Activated T-cell treated with anti-CD3 and anti-CD28 coated beads for 48 hours (primary cell): Measurements from ENCODE around the gene LY9.

Experiments
- DNase-seq: peaks from one replicate; pipeline ENCODE4 v3.0.0-alpha.2; 2020; ENCODE audit warnings: low read depth

LY9 gene, protein sequence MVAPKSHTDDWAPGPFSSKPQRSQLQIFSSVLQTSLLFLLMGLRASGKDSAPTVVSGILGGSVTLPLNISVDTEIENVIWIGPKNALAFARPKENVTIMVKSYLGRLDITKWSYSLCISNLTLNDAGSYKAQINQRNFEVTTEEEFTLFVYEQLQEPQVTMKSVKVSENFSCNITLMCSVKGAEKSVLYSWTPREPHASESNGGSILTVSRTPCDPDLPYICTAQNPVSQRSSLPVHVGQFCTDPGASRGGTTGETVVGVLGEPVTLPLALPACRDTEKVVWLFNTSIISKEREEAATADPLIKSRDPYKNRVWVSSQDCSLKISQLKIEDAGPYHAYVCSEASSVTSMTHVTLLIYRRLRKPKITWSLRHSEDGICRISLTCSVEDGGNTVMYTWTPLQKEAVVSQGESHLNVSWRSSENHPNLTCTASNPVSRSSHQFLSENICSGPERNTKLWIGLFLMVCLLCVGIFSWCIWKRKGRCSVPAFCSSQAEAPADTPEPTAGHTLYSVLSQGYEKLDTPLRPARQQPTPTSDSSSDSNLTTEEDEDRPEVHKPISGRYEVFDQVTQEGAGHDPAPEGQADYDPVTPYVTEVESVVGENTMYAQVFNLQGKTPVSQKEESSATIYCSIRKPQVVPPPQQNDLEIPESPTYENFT

DNA sequence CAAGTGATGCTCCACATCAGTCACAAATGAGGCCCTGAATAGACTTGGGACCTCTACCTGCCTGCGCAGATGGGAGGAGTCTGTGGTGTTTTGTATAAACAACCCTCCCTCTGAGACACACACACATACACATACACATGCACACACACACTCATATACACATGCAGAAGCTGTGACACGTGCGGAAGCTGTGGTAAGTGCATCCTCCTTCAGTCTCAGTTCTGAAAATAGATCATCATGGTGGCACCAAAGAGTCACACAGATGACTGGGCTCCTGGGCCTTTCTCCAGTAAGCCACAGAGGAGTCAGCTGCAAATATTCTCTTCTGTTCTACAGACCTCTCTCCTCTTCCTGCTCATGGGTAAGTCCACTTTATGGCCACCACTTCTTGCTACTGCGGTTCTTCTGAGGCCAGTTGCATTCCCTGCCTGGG is at the start of gene LY9:
Gene LY9, plus strand, starts transcription at position 224 of the 433 bp plus-strand sequence. Its CDS starts 14 bp downstream, at position 238.
- DNase-seq, result peak; percentile 59

DNA sequence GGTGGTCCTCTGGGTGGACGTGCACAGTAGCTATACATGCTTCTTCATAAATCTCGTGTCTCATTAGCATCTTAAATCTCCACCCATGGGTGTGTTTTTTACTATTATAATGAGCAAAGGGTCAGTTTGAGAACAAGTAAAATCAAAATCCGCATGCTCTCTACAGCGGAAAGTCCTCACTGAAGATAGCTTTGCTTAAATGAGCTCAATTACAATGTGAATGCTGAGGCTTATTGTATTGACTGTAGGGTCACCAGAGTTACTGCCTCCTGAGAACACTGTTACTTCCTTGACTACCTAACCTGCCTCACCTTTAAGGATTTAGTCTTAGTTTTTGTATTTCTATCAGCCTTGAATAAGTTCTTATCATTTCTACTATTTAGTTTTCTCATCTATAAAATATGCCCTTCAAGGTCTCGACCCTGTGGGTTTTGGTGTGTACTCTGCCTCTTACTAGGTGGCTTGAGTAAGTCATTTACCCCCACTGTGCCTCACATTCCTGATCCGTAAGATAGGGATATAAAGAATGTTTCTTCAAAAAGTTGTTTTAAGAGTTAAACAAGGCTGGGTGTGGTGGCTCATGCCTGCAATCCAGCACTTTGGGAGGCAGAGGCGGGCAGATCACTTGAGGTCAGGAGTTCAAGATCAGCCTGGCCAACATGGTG is 49.0 kb upstream of the LY9 start:
- no peak for DNase-seq

DNA sequence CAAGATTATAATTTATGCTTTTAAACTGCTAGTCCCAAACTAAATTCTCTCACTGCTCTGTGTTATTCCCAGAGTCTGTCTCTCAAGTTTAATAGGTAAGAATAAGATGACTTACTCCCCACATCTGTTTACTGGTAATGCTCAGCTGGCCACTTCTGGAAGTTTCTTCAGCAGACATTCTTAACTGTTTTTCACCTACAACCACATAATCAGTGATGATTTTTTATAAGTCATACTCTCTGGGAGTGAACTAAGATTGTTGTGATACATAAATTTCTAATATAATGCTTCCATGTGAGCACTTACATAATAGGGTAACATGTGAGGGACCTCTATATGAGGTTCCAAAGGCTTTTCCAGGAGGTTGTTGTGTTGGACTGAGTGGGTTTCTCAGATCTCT is 48.3 kb upstream of the LY9 start:
- DNase-seq, result no peak

DNA sequence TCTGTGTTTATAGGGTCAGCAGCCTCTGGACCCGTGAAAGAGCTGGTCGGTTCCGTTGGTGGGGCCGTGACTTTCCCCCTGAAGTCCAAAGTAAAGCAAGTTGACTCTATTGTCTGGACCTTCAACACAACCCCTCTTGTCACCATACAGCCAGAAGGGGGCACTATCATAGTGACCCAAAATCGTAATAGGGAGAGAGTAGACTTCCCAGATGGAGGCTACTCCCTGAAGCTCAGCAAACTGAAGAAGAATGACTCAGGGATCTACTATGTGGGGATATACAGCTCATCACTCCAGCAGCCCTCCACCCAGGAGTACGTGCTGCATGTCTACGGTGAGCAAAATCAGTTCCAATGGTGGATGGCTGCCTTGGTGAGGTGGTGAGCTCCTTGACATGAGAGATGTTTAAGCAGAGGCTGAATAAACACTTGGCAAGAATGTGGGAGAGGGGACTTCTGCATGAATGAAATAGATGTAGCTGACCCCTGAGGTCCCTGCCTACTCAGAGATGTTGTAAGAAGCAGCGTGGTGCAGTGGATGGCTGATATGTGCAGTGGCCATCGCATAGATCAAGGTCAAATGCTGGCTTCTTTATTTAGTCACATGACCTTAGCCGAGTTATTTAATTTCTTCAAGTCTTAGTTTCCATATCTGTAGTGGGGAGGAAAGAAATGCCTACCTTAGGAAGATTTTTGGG is 47.6 kb upstream of the LY9 start:
- no peak for DNase-seq

DNA sequence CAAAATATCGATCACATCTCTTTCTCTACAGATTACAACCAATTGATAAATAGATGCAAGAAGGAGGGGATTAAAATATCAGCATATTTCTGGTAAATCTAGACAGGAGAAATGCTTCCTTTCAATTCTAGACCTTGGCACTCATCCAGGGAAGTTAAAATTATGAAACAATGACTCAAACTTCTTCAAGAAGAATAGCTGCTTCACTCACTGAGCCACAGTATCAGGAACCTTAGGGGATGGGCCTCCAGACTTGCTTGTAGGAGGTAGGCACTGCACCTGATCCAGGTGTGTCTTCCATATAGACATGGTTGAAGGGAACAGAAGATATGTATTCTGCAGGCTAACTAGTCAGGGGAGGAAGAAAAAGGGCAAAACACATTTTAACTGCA is 47.1 kb upstream of the LY9 start:
- DNase-seq, result no peak

DNA sequence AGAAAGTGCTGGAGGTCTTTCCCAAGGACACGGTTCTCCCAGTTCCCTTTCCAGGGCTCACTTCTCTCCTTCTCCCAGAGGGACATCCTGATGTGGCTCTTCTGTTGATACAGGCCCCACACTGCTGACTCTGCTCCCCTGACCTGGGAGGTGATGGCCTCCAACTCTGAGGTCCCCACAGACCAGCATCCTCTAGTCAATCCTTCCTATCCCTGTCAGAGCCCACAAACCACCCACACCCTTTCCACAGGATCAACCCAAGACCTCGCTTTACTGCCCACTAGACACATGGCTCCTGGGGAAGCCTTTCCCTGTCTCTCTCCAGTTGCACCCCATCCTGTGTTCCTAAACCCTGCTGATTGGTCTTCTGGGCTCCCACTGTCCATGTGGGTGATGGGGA is 45.4 kb upstream of the LY9 start:
- DNase-seq, result no peak

DNA sequence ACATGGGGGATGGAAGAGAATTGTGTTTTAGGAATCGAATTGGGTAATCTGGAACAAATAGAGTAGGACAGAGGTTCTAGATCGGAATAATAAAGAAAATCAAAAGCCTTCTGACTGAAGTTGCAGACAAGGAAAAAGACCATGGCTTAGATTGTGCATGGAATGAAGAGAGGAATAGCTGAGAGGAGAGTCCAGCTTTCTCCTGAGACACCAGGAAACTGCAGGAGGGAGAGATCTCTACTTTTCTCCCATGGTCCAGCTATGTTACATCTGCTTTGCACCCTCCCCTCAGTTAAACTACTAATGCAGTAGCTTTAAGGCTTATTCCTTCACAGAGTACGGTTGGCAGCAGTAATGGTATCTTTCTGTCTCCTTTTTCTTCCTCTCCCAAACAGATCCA is 43.6 kb upstream of the LY9 start:
- DNase-seq, result no peak

DNA sequence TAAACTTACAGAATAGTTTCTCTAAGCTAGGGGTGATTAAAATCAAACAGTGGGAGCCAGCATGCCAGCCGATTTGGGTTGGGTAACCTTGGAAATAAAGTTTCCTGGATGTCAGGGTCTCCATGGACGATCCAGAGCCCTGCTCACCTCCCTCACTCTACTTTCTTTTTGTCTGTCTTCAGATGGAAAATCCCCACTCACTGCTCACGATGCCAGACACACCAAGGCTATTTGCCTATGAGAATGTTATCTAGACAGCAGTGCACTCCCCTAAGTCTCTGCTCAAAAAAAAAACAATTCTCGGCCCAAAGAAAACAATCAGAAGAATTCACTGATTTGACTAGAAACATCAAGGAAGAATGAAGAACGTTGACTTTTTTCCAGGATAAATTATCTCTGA is 43.0 kb upstream of the LY9 start:
- DNase-seq, result no peak

DNA sequence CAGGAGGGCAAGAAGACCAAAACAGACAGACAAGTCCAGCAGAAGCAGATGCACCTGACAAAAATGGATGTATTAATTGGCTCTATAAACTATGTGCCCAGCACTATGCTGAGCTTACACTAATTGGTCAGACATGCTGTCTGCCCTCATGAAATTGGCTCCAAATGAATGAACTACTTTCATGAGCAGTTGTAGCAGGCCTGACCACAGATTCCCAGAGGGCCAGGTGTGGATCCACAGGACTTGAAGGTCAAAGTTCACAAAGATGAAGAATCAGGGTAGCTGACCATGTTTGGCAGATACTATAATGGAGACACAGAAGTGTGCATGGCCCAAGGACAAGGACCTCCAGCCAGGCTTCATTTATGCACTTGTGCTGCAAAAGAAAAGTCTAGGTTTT is 42.4 kb upstream of the LY9 start:
- no peak for DNase-seq

DNA sequence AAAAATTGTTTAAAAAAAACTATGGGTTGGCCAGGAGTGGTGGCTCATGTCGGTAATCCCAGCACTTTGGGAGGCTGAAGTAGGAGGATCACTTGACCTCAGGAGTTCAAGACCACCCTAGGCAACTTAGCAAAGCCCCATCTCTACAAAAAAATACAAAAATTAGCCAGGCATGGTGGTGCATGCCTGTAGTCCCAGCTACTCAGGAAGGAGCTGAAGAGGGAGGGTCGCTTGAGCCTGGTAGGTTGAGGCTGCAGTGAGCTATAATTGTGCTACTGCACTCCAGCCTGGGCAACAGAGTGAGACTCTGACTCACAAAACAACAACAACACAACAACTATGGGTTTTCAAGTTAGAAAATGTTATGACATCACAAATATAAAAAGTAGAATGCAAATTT is 40.5 kb upstream of the LY9 start:
- no peak for DNase-seq

DNA sequence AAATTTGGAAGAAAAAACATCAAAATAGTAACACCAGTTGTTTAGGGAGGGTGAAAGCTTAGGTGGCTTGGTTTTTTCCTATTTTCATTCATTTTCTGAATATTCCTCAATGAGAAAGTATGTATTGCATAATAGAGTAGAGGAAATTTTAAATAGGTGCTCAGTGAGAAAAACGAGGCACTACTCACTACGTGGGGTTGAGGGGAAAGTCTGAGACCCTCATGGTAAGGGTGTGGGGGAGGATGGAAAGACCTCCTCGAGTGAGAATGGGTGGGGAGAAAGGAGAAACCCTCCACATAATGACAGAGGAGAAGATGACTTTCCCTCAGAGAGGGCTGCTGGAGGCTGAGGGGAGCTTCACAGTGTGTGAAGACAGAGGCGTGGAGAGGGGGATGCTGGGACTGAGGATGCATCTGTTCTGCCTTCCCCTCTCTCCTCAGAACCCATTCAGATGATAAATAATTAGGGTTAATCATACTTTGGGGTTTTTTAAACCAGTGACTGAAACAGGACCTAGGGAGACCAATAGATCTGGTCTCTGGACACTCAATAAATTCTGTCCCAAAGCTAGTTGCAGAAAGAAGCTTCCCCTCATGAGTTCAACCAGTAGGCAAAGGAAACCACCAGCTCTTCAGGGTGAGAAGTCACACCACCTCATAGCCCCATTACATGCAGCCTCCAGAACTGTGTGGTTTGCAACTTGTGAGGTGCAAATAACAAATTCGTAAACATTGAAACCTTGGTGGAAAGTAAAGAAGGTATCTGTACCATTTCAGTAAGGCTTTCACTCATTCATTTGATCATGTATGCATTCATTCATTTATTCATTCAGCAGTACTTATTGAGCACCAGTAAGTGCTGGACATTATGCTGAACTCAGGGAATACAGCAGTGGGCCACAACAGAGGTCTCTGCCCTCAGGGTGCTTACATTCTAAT is 39.8 kb upstream of the LY9 start:
- no peak for DNase-seq

DNA sequence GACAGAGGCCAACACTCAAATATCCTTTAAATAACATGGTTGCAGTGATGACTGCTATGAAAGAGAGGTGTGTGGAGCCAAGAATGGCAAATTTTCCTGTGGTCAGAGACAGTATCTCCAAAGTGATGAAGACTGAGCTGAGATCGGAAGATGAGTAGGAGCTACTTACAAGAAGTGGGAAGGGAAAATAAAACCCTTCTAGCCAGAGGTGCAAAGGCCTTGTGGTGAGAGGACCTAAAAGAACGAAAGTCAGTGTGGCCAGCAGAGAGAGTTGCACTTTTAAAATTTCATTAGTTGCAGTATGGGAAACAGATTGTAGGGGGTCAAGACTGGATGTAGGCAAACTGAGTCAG is 39.1 kb upstream of the LY9 start:
- DNase-seq, result no peak

DNA sequence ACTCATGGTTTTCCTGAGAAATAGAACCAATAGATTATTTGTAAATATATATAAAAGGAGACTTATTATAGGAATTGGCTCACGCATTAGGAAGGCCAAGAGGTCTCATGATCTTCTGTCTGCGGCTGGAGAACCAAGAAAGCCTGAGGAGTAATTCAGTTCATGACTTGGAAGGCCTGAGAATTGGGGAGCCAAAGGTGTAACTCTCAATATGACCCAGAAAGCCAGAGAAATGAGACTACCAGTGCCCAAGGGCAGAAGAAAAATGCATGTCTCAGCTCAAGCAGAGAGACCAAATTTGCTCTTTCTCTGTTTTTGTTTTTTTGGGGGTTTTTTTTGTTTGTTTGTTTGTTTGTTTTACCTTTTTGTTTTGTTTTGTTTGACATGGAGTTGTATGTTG is 37.5 kb upstream of the LY9 start:
- no peak for DNase-seq

DNA sequence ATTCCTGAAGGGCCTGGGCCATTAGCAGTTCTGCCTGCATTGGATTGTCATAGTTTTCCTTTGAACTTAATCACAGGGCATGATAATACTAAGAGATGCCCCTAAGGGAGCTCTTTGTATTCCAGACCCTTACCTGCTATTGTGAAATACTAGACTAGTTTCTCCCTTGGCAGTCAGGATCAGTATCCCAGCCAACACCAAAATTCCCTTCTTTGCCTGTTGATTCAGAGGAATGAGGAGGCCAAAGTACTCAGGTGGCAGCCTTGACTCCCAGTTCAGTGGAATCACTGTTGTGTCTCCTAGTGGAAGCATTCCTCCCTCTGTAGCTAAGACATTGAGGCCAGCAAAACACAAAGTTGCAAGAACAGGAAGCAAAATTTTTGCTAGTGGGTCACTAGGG is 36.2 kb upstream of the LY9 start:
- no peak for DNase-seq

DNA sequence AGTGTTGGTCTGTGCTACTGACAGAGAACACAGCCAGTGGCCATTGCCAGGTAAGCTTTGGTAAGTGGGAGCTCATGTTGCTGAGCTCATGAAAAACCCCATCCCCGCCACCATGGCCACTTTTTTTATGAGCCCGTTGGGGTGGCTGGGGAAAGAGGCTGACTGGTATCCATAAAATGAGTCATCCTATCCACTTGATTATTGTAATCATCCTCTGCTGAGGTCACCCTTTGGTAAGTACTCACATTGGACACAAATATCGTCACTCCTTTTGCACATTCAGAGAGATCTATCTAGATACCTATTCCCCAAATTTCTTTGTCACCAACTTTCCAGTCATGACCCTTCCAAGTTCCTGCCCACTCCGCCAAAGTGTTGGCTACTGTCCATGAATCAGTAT is 34.9 kb upstream of the LY9 start:
- no peak for DNase-seq

DNA sequence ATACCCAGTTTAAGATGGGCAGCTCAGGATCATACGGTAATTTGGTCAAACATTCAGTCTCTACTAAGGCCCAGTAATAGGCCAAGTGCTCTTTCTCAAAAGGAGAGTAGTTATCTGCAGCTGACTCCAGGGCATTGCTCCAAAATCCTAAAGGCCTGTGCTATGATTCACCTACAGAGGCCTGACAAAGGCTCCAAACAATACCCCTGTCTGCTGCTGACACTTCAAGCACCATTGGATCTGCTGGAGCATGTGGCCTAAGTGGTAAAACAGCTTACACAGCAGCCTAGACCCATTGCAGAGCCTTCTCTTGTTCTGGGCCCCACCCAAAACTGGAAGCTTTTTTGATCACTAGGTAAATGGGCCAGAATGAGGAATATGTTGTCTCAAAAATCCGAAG is 34.1 kb upstream of the LY9 start:
- DNase-seq, result no peak

DNA sequence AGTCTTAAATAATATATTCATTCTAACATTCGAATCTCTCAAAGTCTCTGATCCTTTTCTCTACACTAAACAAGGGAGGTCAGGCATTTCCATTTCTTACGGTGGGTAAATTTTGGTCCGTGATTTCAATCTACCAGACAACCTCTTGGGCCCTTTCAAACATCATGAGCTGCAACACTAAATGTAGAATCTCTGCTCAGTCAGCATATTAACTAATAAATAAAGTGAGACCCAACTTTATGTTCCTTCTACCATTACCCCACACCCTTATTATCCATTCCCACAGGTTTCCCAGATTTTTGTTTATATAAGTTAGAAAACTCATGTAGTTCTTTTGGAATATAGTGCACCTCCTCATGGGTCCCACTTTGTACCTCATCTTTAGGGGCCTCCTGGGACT is 32.0 kb upstream of the LY9 start:
- DNase-seq, result no peak

DNA sequence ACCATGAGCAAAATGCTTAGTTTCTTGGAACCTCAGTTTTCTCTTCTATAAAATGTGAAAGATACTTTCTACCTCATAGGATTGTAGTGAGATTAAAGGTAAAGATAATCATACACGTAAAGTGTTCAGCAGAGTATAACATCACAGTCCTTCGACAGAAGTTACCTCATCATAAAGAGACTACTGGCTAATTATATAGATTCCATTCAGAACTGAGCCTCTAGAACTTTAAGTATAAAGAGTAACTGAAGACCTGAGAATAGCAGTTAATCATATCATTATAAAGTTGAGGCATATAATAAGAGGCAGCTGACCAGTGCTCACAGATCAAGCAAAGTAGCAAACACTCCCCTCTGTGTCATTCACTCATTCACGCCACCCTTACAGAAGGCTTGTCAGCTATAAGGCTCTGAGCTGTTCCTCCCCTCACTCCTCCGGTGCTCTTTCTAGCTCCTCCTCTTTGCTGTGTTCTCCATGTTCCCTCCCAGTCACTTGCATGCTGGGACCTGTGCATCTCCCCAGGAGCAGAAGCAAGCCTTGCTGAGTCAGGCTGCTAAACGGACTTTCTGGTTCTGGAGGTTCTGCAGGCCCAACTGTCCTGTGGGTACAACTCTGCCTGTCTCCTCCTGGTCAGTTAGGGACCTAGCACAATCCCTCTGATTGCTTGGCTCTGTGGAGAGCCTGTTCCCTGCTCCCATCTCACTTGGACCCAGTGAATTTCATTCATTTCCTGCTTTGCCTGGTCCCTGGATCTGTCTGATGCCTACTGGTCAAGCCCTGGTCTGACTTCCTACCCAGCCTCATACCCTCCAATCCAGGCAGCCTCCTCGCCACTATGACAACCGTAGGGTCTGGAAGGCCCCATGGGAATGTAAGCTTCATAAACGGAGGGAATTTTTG is 28.3 kb upstream of the LY9 start:
- peak; percentile 38 for DNase-seq

DNA sequence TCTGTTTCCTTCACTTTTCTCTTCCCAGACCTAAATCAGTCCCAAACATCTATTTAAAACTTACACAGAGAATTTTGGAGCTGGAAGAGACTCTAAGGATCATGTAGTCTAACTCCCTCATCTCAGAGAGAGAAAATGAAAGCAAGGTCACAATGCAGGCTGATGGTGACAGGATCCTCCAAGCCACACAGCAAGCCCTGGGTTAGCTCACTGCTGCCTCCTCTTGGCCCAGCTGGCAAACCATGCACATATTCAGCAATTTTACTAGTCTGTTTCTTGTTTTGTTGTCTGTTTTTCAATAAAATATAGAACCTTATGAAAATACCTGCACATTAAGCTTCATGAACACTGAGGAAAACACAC is 27.7 kb upstream of the LY9 start:
- peak; percentile 75 for DNase-seq

DNA sequence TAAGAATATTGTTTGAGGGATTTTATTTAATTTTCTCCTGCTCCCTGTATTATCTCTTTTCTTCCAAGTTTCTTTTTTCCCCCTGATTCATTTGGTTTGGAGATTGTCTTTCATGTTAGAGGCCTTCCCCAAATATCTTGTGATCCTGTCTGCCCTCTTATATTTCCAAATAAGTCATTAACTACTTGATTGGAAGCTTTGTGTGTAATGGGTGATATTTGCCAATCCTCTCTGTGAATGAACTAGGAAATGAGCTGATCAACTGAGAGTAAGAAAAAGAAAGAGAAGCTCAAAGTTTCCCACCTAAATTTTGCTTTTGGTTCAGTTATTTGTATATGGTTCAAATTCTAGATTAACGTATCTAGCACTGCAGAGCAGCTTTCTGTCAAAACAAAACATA is 23.6 kb upstream of the LY9 start:
- no peak for DNase-seq

DNA sequence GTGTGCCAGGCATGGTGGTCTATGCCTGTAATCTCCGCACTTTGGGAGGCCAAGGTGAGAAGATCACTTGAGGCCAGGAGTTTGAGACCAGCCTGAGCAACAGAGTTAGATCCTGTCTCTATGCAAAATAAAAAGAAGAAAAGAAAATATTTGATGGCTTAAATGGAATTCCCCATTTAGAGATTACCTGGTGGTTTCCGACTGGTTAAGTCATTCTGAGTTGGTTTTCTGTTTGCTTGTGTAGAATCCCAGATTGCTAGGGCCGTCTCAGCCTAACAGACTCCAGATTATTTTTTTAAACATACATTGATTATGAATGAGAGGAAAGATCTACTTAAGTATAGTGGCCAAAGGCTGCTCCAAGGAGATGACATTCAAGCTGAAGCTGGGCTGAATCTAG is 22.9 kb upstream of the LY9 start:
- no peak for DNase-seq
